ENCODE measurements around the gene MET. TPM values are rescaled to one million over a fixed set of nuclear protein-coding genes. Genes with fewer than 3 reads are reported as not detected.

The MET gene
- total and polyA plus RNA-seq, 2 donors from 2014 or later = 13.4 to 225 TPM

- no peak for FAIRE-seq
- DNase-seq = no peak
- Histone ChIP-seq H3K36me3 (ENCODE audit: control insufficient read depth in 2 of 3, insufficient read depth in 3 of 3, low read length in 3 of 3) (no peaks in the 10 kb centered on the region), H3K9me3 (ENCODE audit: control insufficient read depth in 2 of 3, insufficient read depth in 1 of 3, low read length in 3 of 3) (no peaks in the 10 kb centered on the region), H3K4me1 (ENCODE audit: control insufficient read depth in 2 of 3, insufficient read depth in 2 of 3, low read depth in 1 of 3, low read length in 3 of 3) (no peaks in the 10 kb centered on the region), H3K9ac (ENCODE audit: low read length in 3 of 3) (no peak overlapping the region), H3K4me3 (ENCODE audit: low read length in 3 of 3) (no peak overlapping the region), H3K27me3 (ENCODE audit: control insufficient read depth, insufficient read depth, low read length) (no peaks in the 10 kb centered on the region), H3K27ac (ENCODE audit: low read depth in 2 of 2, low read length in 2 of 2) (no peak overlapping the region)
- no peak for TF ChIP-seq CTCF (IDR thresholded peaks at IDR 0.05; ENCODE audit: borderline replicate concordance, extremely low read depth, insufficient read depth)
- intact Hi-C loops (cut with DNase I) = no loop called here
Measured at GRCh38 chr7:116824449-116824848, 152.5 kb downstream of the MET start.

GRCh38 chr7:116828281-116828680 is 156.3 kb downstream of the MET start:
- FAIRE-seq = no peak
- Histone ChIP-seq H3K27me3 (ENCODE audit: control insufficient read depth, insufficient read depth, low read length) (no peaks in the 10 kb centered on the region), H3K36me3 (ENCODE audit: control insufficient read depth in 2 of 3, insufficient read depth in 3 of 3, low read length in 3 of 3) (no peaks in the 10 kb centered on the region), H3K27ac (ENCODE audit: low read depth in 2 of 2, low read length in 2 of 2) (no peak overlapping the region), H3K9me3 (ENCODE audit: control insufficient read depth in 2 of 3, insufficient read depth in 1 of 3, low read length in 3 of 3) (no peaks in the 10 kb centered on the region), H3K9ac (ENCODE audit: low read length in 3 of 3) (no peak overlapping the region), H3K4me3 (ENCODE audit: low read length in 3 of 3) (no peak overlapping the region), H3K4me1 (ENCODE audit: control insufficient read depth in 2 of 3, insufficient read depth in 2 of 3, low read depth in 1 of 3, low read length in 3 of 3) (no peaks in the 10 kb centered on the region)
- no peak for DNase-seq
- no peak for TF ChIP-seq CTCF (IDR thresholded peaks at IDR 0.05; ENCODE audit: borderline replicate concordance, extremely low read depth, insufficient read depth)
- intact Hi-C loops (cut with DNase I) = no loop called here

GRCh38 chr7:116829041-116829440 is 157.0 kb downstream of the MET start:
- no peak for FAIRE-seq
- Histone ChIP-seq H3K27me3 (ENCODE audit: control insufficient read depth, insufficient read depth, low read length) (no peaks in the 10 kb centered on the region), H3K9ac (ENCODE audit: low read length in 3 of 3) (no peak overlapping the region), H3K36me3 (ENCODE audit: control insufficient read depth in 2 of 3, insufficient read depth in 3 of 3, low read length in 3 of 3) (no peaks in the 10 kb centered on the region), H3K27ac (ENCODE audit: low read depth in 2 of 2, low read length in 2 of 2) (no peak overlapping the region), H3K9me3 (ENCODE audit: control insufficient read depth in 2 of 3, insufficient read depth in 1 of 3, low read length in 3 of 3) (no peaks in the 10 kb centered on the region), H3K4me1 (ENCODE audit: control insufficient read depth in 2 of 3, insufficient read depth in 2 of 3, low read depth in 1 of 3, low read length in 3 of 3) (no peaks in the 10 kb centered on the region), H3K4me3 (ENCODE audit: low read length in 3 of 3) (no peak overlapping the region)
- no peak for TF ChIP-seq CTCF (IDR thresholded peaks at IDR 0.05; ENCODE audit: borderline replicate concordance, extremely low read depth, insufficient read depth)
- intact Hi-C loops (cut with DNase I) = no loop called here
- DNase-seq = no peak

GRCh38 chr7:116829493-116829892 is 157.5 kb downstream of the MET start:
- Histone ChIP-seq H3K4me3 (ENCODE audit: low read length in 3 of 3) (no peak overlapping the region), H3K27me3 (ENCODE audit: control insufficient read depth, insufficient read depth, low read length) (no peaks in the 10 kb centered on the region), H3K27ac (ENCODE audit: low read depth in 2 of 2, low read length in 2 of 2) (no peak overlapping the region), H3K4me1 (ENCODE audit: control insufficient read depth in 2 of 3, insufficient read depth in 2 of 3, low read depth in 1 of 3, low read length in 3 of 3) (no peaks in the 10 kb centered on the region), H3K9ac (ENCODE audit: low read length in 3 of 3) (no peak overlapping the region), H3K9me3 (ENCODE audit: control insufficient read depth in 2 of 3, insufficient read depth in 1 of 3, low read length in 3 of 3) (no peaks in the 10 kb centered on the region), H3K36me3 (ENCODE audit: control insufficient read depth in 2 of 3, insufficient read depth in 3 of 3, low read length in 3 of 3) (no peaks in the 10 kb centered on the region)
- intact Hi-C loops (cut with DNase I) = no loop called here
- no peak for TF ChIP-seq CTCF (IDR thresholded peaks at IDR 0.05; ENCODE audit: borderline replicate concordance, extremely low read depth, insufficient read depth)
- DNase-seq = no peak
- FAIRE-seq = no peak
